ENCODE measurements around the gene FAM120AOS. TPM values are rescaled to one million over a fixed set of nuclear protein-coding genes. Genes with fewer than 3 reads are reported as not detected.

Gene FAM120AOS
- total and polyA plus RNA-seq, 3 experiments from 2014 or later: 41.0 to 62.6 (median 42.7) TPM

Other genes starting within 250 kb of the FAM120AOS start
- 100 to 1,000 TPM; 140 to 142 TPM for gene FAM120A, start 1.9 kb downstream of the FAM120AOS start, total RNA-seq
- 16.0 TPM for gene FAM120A, start 1.9 kb downstream of the FAM120AOS start, polyA plus RNA-seq
- 10 to 100 TPM; 22.4 to 25.0 TPM for gene PHF2, start 123.0 kb upstream of the FAM120AOS start, total RNA-seq
- 3.0 TPM for gene PHF2, start 123.0 kb upstream of the FAM120AOS start, polyA plus RNA-seq